Ovary (tissue), 3 donors: ENCODE results near the gene MBP.

Source experiments
- CTCF ChIP-seq, 3 donors: fragments of 450-650 bp in 2 of 3; fragments of 200-600 bp in 1 of 3; IDR thresholded peaks; one replicate each; pipeline versions ENCODE4 v1.5.1 to v1.8.0; 2016 to 2022; ENCODE audit warnings: antibody characterized with exemption in 3 of 3, mild to moderate bottlenecking in 1 of 3
- EP300 ChIP-seq: sonication (generic); formaldehyde crosslinking; IDR thresholded peaks from one replicate; pipeline ENCODE4 v1.6.1; 2017; ENCODE audit warnings: antibody characterized with exemption
- POLR2A ChIP-seq: fragments of 450-650 bp; IDR thresholded peaks from one replicate; pipeline ENCODE4 v1.6.1; 2017; ENCODE audit warnings: antibody characterized with exemption, mild to moderate bottlenecking, moderate library complexity
- donor health status: DM: no; HTN: no; CAD: no.

GRCh38 chr18:77001041-77001440 is 131.5 kb downstream of the MBP start:
- TF ChIP-seq CTCF (IDR thresholded peaks at IDR 0.05) (no peak), POLR2A (no peak), EP300 (no peak)
